Measurements from ENCODE around the gene GTF2H4. TPM values are rescaled to one million over a fixed set of nuclear protein-coding genes. Genes with fewer than 3 reads are reported as not detected.

GTF2H4 gene
- total and polyA plus RNA-seq, 4 donors, result 6.2 to 15.8 (median 12.3) TPM

DNA sequence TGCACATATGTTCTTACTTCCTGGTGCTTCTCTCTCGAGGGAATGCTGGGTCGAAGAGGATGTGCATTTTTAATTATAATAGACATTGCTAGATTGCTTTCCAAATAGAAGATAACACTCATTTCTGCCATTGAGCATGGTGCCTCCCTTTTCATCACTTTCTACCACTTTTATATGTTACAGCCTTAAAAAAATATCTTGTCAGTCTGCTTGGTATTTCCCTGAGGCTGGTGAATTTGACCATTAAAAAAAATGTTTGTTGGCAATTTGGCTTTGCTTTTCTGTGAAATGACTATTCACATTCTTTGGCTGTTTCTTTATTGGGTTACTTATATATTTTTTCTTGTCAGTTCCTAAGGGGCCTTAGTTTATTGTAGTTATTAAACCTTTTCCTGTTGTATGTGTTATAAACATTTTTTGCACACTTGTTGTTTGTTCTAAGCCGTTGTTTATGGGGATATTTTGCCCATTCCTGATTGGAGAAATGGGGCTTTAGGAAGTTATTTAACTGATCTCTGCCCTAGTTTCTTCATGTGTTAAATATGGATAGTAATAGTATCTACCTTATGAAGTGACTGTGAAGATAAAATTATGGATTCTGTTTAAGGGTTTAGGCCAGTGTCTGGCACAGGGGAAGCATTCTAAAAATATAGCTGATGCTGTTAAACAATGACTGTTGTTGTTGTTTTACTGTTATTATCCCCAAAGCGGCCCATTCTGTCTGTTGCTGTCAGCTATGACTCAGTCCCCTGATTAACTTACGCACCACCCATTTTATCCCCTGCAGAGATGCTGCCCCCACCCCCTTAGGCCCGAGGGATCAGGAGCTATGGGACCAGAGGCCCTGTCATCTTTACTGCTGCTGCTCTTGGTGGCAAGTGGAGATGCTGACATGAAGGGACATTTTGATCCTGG is 19.8 kb upstream of the GTF2H4 start:
- H3K27ac ChIP-seq (ENCODE audit: low read depth in 1 of 2, low read length in 2 of 2), result no peak overlapping the region
- no peak for DNase-seq (ENCODE audit: low spot score)
- peaks cover 5 to 17% (median 11%) of the 10 kb centered on the region in 4 donors for H3K4me1 ChIP-seq (ENCODE audit: control insufficient read depth in 4 of 4, insufficient read depth in 4 of 4, low read length in 3 of 4)
- no peak overlapping the region for H3K4me3 ChIP-seq (ENCODE audit: low read depth in 1 of 3, low read length in 3 of 3)
- WGBS, result 78% methylated on average over 6 of the region's 6 CpGs
- no peaks in the 10 kb centered on the region for H3K9me3 ChIP-seq (ENCODE audit: control insufficient read depth in 4 of 4, low read length in 3 of 4)
- TF ChIP-seq CTCF (IDR thresholded peaks at IDR 0.05; ENCODE audit: low read depth, low read length, missing input control) (no peak), HNF4G (IDR thresholded peaks at IDR 0.05) (no peak), RXRA (IDR thresholded peaks at IDR 0.05) (no peak), YY1 (IDR thresholded peaks at IDR 0.05) (no peak), HNF4A (conservative IDR thresholded peaks at IDR 0.05) (no peak), EGR1 (IDR thresholded peaks at IDR 0.05; ENCODE audit: low read depth in 2 of 2) (no peak), FOXA2 (IDR thresholded peaks at IDR 0.05) (no peak)
- TF ChIP-seq, protein P1, sequence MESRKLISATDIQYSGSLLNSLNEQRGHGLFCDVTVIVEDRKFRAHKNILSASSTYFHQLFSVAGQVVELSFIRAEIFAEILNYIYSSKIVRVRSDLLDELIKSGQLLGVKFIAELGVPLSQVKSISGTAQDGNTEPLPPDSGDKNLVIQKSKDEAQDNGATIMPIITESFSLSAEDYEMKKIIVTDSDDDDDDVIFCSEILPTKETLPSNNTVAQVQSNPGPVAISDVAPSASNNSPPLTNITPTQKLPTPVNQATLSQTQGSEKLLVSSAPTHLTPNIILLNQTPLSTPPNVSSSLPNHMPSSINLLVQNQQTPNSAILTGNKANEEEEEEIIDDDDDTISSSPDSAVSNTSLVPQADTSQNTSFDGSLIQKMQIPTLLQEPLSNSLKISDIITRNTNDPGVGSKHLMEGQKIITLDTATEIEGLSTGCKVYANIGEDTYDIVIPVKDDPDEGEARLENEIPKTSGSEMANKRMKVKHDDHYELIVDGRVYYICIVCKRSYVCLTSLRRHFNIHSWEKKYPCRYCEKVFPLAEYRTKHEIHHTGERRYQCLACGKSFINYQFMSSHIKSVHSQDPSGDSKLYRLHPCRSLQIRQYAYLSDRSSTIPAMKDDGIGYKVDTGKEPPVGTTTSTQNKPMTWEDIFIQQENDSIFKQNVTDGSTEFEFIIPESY (IDR thresholded peaks at IDR 0.05), result no peak
- H3K36me3 ChIP-seq (ENCODE audit: control insufficient read depth in 4 of 4, insufficient read depth in 3 of 4, low read depth in 1 of 4, low read length in 3 of 4), result no peaks in the 10 kb centered on the region
- H3K9ac ChIP-seq (ENCODE audit: low read depth in 1 of 2, low read length in 2 of 2), result no peak overlapping the region
- no peaks in the 10 kb centered on the region for H3K27me3 ChIP-seq (ENCODE audit: control insufficient read depth in 4 of 4, insufficient read depth in 4 of 4, low read length in 3 of 4)

GRCh38 chr6:30888816-30889495 is 19.1 kb upstream of the GTF2H4 start:
- no peak for DNase-seq (ENCODE audit: low spot score)
- TF ChIP-seq CTCF (IDR thresholded peaks at IDR 0.05; ENCODE audit: low read depth, low read length, missing input control), result no peak
- TF ChIP-seq JUND (IDR thresholded peaks at IDR 0.05), result no peak
- no peak for TF ChIP-seq RAD21 (IDR thresholded peaks at IDR 0.05)
- no peak for TF ChIP-seq TAF1 (conservative IDR thresholded peaks at IDR 0.05)
- no peak for TF ChIP-seq EGR1 (IDR thresholded peaks at IDR 0.05; ENCODE audit: low read depth in 2 of 2)
- no peak for TF ChIP-seq ATF3 (IDR thresholded peaks at IDR 0.05)
- no peak for TF ChIP-seq HNF4A (conservative IDR thresholded peaks at IDR 0.05)
- TF ChIP-seq NR2F2 (IDR thresholded peaks at IDR 0.05), result no peak
- no peak for TF ChIP-seq FOXA2 (IDR thresholded peaks at IDR 0.05)
- TF ChIP-seq MAX (IDR thresholded peaks at IDR 0.05), result no peak
- no peak for TF ChIP-seq RXRA (IDR thresholded peaks at IDR 0.05)
- no peak for TF ChIP-seq SP1 (IDR thresholded peaks at IDR 0.05)
- TF ChIP-seq YY1 (IDR thresholded peaks at IDR 0.05), result no peak
- no peak for TF ChIP-seq GABPA (IDR thresholded peaks at IDR 0.05 in 1 of 2, conservative IDR thresholded peaks at IDR 0.05 in 1 of 2)
- TF ChIP-seq FOXA1 (IDR thresholded peaks at IDR 0.05), result no peak
- TF ChIP-seq HNF4G (IDR thresholded peaks at IDR 0.05), result no peak
- TF ChIP-seq, protein P1 (IDR thresholded peaks at IDR 0.05), result no peak

More at GRCh38 chr6:30888816-30889495, 19.1 kb upstream of the GTF2H4 start:
- H3K36me3 ChIP-seq (ENCODE audit: control insufficient read depth in 4 of 4, insufficient read depth in 3 of 4, low read depth in 1 of 4, low read length in 3 of 4), result no peaks in the 10 kb centered on the region
- no peak overlapping the region for H3K27ac ChIP-seq (ENCODE audit: low read depth in 1 of 2, low read length in 2 of 2)
- WGBS, result 96% methylated on average over 18 of the region's 18 CpGs
- H3K9ac ChIP-seq (ENCODE audit: low read depth in 1 of 2, low read length in 2 of 2), result no peak overlapping the region
- H3K4me1 ChIP-seq (ENCODE audit: control insufficient read depth in 4 of 4, insufficient read depth in 4 of 4, low read length in 3 of 4), result peaks cover 5 to 17% (median 11%) of the 10 kb centered on the region in 4 donors
- H3K4me3 ChIP-seq (ENCODE audit: low read depth in 1 of 3, low read length in 3 of 3), result no peak overlapping the region
- no peaks in the 10 kb centered on the region for H3K27me3 ChIP-seq (ENCODE audit: control insufficient read depth in 4 of 4, insufficient read depth in 4 of 4, low read length in 3 of 4)
- no peaks in the 10 kb centered on the region for H3K9me3 ChIP-seq (ENCODE audit: control insufficient read depth in 4 of 4, low read length in 3 of 4)
